Epidermal melanocyte (primary cell): ENCODE results near the gene COA5.

Source experiments
- DNase-seq: peaks from one replicate; pipeline ENCODE4 v3.0.0; 2011; ENCODE audit warnings: low spot score; ENCODE audit not compliant: insufficient read length

Gene COA5

GRCh38 chr2:98552499-98553179 is 55.7 kb downstream of the COA5 start:
- DNase-seq: no peak

- no peak for DNase-seq
These were observed 57.0 kb downstream of the COA5 start for GRCh38 chr2:98551316-98551715.

GRCh38 chr2:98550165-98550564 is 58.1 kb downstream of the COA5 start:
- DNase-seq: no peak
